Calu3 (cell line): ENCODE results near the gene ELMO1. TPM values are rescaled to one million over a fixed set of nuclear protein-coding genes. Genes with fewer than 3 reads are reported as not detected.

ENCODE experiments used
- BruUV-seq: library from RNA; stranded (reverse); fragments of 400-500 nt; replicated peaks from 2 replicates; lab custom pipeline; 2021; lab: Mats Ljungman, UMichigan
- CTCF ChIA-PET: fragments of 300-600 bp; sonication (Branson Sonifier 250); formaldehyde crosslinking; loops from one replicate; lab custom pipeline; 2022; ENCODE audit warnings: antibody characterized with exemption; lab: Charles Lee
- DNase-seq: peaks from one replicate; pipeline ENCODE4 v3.0.0; 2022
- H3K27ac Mint-ChIP-seq: one replicate; pipeline ENCODE4 v1.8.0; 2022; ENCODE audit warnings: mixed read lengths; ENCODE audit not compliant: unreplicated experiment
- H3K27me3 Mint-ChIP-seq: one replicate; pipeline ENCODE4 v1.8.0; 2022; ENCODE audit warnings: mixed read lengths; ENCODE audit not compliant: unreplicated experiment
- H3K36me3 Mint-ChIP-seq: one replicate; pipeline ENCODE4 v1.8.0; 2022; ENCODE audit warnings: mild to moderate bottlenecking, moderate library complexity, mixed read lengths; ENCODE audit not compliant: insufficient read depth, unreplicated experiment
- H3K4me1 Mint-ChIP-seq: one replicate; pipeline ENCODE4 v1.8.0; 2022; ENCODE audit warnings: mild to moderate bottlenecking, low read depth, mixed read lengths; ENCODE audit not compliant: unreplicated experiment
- H3K4me3 Mint-ChIP-seq: one replicate; pipeline ENCODE4 v1.8.0; 2022; ENCODE audit warnings: mild to moderate bottlenecking, low read depth, moderate library complexity, mixed read lengths; ENCODE audit not compliant: unreplicated experiment
- H3K9me3 Mint-ChIP-seq: one replicate; pipeline ENCODE4 v1.8.0; 2022; ENCODE audit warnings: low read depth, mixed read lengths; ENCODE audit not compliant: unreplicated experiment
- CTCF ChIP-seq: fragments of 200-600 bp; IDR thresholded peaks from one replicate; pipeline ENCODE4 v1.8.0; 2022; ENCODE audit warnings: antibody characterized with exemption; ENCODE audit not compliant: unreplicated experiment
- intact Hi-C: fragments of 100-400 bp; cut with micrococcal nuclease; formaldehyde crosslinking; loops from one replicate; pipeline ENCODE4 v1.10.0; 2022; ENCODE audit not compliant: unreplicated experiment
- total RNA-seq: library from RNA; stranded (reverse); gene quantifications from 2 replicates; pipeline ENCODE4 v1.2.3, GENCODE V29; 2022

ELMO1 gene
- total RNA-seq, 1 experiment from 2014 or later, result not detected

- intact Hi-C loops, result no loop called here
- H3K9me3 Mint-ChIP-seq, result no peaks in the 10 kb centered on the region
- CTCF ChIA-PET, result no interaction called here
- no peak overlapping the region for H3K27ac Mint-ChIP-seq
- DNase-seq, result no peak
- H3K36me3 Mint-ChIP-seq, result no peaks in the 10 kb centered on the region
- no peak for TF ChIP-seq CTCF
- no peak overlapping the region for H3K4me3 Mint-ChIP-seq
- peaks cover 30% of the 10 kb centered on the region for H3K27me3 Mint-ChIP-seq
- BruUV-seq, result no TSS peak
- H3K4me1 Mint-ChIP-seq, result no peaks in the 10 kb centered on the region
These were observed 587.0 kb downstream of the ELMO1 start for GRCh38 chr7:36861656-36862055.

GRCh38 chr7:36860681-36861080 lies 588.0 kb downstream of the ELMO1 start:
- TF ChIP-seq CTCF, result no peak
- Mint-ChIP-seq H3K27ac (no peak overlapping the region), H3K27me3 (peaks cover 29% of the 10 kb centered on the region), H3K4me3 (no peak overlapping the region), H3K9me3 (no peaks in the 10 kb centered on the region), H3K36me3 (no peaks in the 10 kb centered on the region), H3K4me1 (no peaks in the 10 kb centered on the region)
- CTCF ChIA-PET, result interaction anchor here (0.6 kb wide), 1 partner anchor 350 kb away, joined by 6 read pairs; no protein-coding TSS in a partner anchor
- intact Hi-C loops, result no loop called here
- no peak for DNase-seq
- BruUV-seq, result no TSS peak

- BruUV-seq, result no TSS peak
- H3K4me3 Mint-ChIP-seq, result no peak overlapping the region
- peaks cover 64% of the 10 kb centered on the region for H3K27me3 Mint-ChIP-seq
- CTCF ChIA-PET, result no interaction called here
- H3K27ac Mint-ChIP-seq, result no peak overlapping the region
- no peak for TF ChIP-seq CTCF
- no peaks in the 10 kb centered on the region for H3K9me3 Mint-ChIP-seq
- H3K4me1 Mint-ChIP-seq, result no peaks in the 10 kb centered on the region
- DNase-seq, result no peak
- intact Hi-C loops, result no loop called here
- H3K36me3 Mint-ChIP-seq, result no peaks in the 10 kb centered on the region
These were observed 593.3 kb downstream of the ELMO1 start for GRCh38 chr7:36855330-36855729.

DNA sequence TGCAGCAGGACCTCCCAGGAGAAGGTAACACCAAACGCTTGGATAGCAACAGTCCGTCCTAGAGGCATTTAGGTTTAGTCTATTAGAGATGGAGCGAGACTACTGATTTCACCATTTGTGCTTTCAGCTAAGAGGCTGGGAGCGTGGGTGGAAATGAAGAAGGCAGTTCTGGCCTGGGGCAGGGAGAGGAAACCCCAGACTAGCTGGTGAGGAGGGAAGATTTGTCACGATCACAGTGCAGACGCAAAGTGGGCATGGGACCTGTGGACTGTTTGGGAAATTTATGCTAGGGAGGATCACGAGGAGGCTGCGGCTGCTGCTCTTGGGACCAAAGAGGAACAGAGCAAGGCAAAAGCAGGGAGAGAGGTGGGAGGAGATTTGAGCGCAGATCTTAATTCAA lies 594.0 kb downstream of the ELMO1 start:
- no peak for TF ChIP-seq CTCF
- no TSS peak for BruUV-seq
- CTCF ChIA-PET, result no interaction called here
- H3K4me1 Mint-ChIP-seq, result no peaks in the 10 kb centered on the region
- H3K4me3 Mint-ChIP-seq, result no peak overlapping the region
- DNase-seq, result no peak
- H3K27ac Mint-ChIP-seq, result no peak overlapping the region
- intact Hi-C loops, result no loop called here
- no peaks in the 10 kb centered on the region for H3K36me3 Mint-ChIP-seq
- no peaks in the 10 kb centered on the region for H3K9me3 Mint-ChIP-seq
- peaks cover 62% of the 10 kb centered on the region for H3K27me3 Mint-ChIP-seq
